ENCODE measurements around the gene PDE4D.

GRCh38 chr5:59535561-59535960 is 358.0 kb downstream of the PDE4D start:
- TF ChIP-seq POLR2A (IDR thresholded peaks at IDR 0.05) (no peak), CTCF (IDR thresholded peaks at IDR 0.05) (no peak)
